HG02938 (cell line): Measurements from ENCODE around the gene LIMD2.

Source experiments
- ATAC-seq: cut with Tn5 transposase; IDR thresholded peaks from one replicate; pipeline ENCODE4 v1.9.1; 2021; ENCODE audit warnings: mild to moderate bottlenecking, moderate library complexity; ENCODE audit not compliant: unreplicated experiment

Gene LIMD2

GRCh38 chr17:63701868-63702720 lies 2.2 kb upstream of the LIMD2 start:
- no peak for ATAC-seq

DNA sequence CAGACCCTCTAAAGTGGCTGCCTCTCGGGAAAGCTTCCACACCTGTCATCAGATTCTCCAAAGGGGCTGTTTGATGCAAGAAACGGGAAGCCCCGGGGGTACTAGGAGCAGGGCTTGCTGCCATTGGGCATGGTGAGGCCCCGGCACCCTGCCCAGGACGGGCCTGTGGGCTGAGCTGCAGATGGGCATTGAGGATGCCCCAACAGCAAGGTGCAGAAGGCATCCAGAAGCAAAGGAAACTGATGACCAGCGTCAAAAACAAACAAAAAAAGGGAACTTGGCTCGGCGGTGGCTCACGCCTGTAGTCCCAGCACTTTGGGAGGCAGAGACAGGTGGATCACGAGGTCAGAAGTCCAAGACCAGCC lies 1.5 kb upstream of the LIMD2 start:
- no peak for ATAC-seq

- ATAC-seq = no peak
Observed at GRCh38 chr17:63700528-63701455, 867 bp upstream of the LIMD2 start.

GRCh38 chr17:63698886-63699637 lies 863 bp downstream of the LIMD2 start:
- ATAC-seq = no peak

DNA sequence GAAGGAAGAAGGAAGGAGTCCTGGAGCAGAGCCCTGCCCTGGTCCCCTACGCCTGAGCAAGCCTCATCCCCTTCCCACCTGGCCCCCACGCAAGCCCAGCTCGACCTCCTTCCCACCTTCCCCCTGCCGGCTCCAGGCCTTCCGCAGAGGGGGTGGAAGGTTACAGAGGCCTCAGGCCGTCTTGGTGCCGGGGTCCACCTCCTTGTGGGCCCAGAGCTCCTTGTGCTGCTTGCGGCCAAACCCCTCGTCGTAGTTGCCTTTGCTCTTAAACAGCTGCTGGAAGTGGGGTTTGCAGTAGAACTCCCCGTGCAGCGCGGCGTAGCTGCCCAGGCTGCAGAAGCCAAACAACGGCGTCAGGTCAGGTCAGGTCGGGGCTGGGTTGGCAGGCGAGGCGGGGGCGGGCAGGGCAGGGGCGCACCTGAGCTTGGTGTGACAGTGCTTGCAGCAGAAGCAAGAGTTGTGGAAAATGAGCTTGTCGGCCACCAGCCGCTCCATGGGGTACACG lies 1.5 kb downstream of the LIMD2 start:
- no peak for ATAC-seq

DNA sequence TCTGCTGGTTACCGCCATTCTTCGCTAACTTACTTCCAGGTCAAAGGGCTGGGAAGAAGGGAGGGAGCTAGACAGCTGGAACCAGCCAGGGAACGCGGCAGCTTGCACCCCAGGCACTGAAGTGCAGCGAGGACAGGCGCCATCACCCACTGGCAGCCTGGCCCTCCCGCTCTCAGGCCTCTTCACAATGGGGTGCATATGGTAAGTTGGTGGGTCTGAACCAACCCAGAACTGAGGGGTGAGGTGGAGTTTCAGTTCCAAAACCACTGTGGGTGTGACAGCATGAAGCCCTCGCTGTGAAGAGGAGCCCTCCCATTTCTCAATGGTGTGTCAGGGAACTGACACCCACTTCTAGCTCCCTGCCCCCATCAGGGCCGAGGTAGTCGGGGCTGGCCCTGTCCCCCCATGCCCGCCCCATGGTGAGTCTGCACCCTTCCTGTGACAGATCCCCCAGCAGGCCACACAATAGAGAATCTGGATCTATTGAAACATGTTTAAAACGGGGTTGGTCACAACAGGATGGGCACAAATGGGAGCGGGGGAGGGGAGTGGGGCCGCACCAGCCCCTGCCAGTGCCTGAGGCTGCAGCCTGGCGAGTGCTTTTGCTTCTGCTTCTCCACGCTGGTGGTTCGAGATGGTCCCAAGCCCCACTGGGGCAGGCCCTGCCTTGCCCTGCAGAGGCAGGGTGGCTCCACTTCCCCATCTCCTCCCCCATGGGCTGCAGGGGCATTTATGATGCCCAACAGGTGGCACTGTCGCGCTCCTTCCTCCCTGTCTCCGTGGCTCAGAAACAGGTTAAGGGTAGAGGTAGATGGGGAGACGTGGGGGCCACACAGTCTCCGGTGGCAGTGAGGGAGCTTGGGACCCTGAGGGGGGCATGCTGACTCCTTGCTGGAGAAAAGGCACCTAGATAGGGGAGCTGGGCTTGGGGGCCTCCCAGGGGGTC lies 2.3 kb downstream of the LIMD2 start:
- ATAC-seq = no peak

- no peak for ATAC-seq
Observed at GRCh38 chr17:63696381-63696961, 3.5 kb downstream of the LIMD2 start.

- ATAC-seq = no peak
Observed at GRCh38 chr17:63695889-63696288, 4.0 kb downstream of the LIMD2 start.

DNA sequence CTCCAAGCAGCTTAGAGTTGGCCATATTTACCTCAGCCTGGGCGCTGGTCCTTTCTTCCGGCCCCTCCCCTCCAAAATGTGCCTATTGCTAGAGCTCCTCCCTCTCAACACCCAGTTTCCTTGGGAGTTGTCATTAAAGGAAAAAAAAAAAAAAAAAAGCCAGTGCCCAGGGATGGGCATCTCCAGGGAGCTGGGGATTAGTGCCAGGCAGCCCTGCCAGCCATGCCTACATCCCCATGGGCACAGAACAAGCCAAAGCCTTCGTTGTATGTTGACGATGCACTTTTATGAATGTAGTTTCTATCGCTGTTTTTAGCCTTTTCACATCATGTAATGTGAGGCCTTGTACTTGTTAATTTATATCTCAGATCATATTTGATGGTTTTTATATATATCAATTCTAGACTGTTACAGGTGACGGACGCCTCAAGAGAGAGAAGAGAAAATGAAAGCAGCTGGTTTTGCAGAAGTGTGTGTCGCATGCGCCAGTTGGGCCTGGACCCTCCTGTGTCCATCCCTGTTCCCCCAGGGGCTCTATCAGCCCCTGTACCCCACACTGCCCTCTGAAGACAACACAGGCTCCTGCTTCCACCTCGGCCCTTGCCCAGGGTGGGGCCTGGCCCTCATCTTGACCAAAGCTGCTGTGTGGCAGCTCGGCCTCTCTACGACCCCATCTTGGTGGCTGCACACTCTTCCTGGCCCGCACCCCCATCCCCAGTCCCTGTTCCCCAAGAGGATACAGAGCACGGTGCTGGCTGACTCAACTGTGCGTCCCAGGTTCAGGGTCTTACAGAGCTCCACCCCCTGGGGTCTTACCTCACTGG lies 4.8 kb downstream of the LIMD2 start:
- no peak for ATAC-seq

- no peak for ATAC-seq
Observed at GRCh38 chr17:63694229-63694949, 5.5 kb downstream of the LIMD2 start.

DNA sequence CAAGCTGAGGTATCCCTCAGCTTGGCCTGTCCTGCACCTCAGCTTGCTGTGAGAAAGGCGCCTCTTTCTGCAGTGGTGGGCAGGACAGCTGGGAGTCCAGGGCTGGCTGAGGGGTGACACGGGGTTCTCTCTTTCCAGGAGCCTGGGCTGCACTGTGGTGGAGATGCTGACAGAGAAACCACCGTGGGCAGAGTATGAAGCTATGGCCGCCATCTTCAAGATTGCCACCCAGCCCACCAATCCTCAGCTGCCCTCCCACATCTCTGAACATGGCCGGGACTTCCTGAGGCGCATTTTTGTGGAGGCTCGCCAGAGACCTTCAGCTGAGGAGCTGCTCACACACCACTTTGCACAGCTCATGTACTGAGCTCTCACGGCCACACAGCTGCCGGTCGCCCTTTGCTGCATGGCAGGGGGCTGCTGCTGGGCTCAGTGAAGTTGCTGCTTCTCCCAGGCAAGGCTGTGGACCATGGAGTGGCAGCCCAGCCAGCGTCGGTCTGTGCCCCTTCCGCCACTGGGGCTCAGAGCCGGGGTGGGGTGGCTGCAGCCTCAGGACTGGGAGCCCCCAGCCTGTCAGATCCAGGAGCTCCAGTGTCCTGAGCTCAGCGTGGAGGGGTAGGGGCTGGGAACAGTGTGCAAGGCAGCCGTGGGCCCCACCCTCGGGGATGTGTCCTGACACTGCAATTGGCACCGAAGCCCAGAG lies 6.4 kb downstream of the LIMD2 start:
- no peak for ATAC-seq

DNA sequence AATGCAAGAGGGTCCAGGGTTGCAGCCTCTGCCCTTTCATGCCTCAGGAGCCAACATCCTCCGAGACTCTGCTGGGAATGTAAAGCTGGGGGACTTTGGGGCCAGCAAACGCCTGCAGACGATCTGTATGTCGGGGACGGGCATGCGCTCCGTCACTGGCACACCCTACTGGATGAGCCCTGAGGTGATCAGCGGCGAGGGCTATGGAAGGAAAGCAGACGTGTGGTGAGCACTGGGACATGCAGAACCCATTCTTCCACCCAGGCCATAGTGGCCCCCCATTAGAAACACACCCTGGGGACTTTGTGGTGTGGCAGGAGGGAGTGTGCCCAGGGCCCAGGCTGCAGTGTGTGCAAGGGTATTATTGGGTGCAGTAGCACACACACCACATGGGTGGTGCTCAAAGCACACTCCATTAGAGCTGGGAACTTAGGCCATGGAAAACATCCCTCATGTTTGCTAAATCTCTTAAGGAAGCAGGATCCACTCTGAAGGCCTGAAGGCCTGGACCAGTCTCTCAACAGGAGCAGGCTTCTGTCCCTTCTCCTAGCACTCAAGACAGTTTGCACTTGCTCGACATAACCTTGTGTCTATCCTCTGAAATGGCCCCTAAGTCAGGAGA lies 7.6 kb downstream of the LIMD2 start:
- ATAC-seq = no peak

- ATAC-seq = no peak
Observed at GRCh38 chr17:63689479-63689878, 10.4 kb downstream of the LIMD2 start.

DNA sequence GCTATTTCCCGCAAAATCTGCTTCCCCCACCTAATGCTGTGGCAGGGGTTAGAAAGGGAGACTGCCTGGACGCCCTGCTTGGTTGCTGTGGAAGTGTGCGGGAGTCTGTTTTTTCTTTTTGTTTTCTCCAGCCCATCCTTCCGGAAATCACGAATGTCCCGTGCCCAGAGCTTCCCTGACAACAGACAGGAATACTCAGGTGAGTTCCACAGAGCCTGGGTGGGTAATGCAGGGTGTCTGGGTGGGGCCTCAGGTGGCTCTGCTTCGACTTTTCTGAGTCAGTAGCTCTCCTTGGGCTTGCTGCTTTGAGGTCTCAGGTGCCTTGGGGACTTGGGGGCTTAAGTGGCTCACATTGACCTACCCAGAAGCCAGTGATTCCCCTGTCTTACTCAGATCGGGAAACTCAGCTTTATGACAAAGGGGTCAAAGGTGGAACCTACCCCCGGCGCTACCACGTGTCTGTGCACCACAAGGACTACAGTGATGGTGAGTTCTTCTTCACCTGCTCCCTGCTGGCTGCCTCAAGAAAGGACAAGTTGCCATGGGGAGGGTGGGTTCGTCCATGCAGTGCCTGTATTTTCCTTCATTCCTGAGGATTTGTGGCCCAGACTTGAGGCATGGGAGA lies 11.4 kb downstream of the LIMD2 start:
- no peak for ATAC-seq

GRCh38 chr17:63686138-63686685 lies 13.7 kb downstream of the LIMD2 start:
- no peak for ATAC-seq

- no peak for ATAC-seq
Observed at GRCh38 chr17:63685578-63685977, 14.3 kb downstream of the LIMD2 start.
